ENCODE data around the gene RBPJ.

DNA sequence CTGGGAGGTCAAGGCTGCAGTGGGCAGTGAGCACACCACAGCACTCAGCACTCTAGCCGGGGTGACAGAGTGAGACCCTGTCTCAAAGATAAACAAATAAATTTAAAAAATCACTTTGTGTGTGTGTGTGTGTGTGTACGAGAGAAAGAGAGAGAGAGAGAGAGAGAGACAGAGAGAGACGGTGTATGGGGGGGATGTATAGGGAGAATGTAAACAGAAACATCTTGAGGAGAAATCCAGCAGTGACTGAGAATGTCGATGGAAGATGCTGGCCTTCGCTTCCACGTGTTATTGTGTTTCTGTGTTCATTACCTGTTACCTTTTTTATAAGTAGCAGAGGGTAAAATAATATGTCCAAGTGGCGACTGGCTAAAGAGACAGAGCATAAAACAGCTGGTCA is 23.6 kb upstream of the RBPJ start:
- TF ChIP-seq, protein P1, sequence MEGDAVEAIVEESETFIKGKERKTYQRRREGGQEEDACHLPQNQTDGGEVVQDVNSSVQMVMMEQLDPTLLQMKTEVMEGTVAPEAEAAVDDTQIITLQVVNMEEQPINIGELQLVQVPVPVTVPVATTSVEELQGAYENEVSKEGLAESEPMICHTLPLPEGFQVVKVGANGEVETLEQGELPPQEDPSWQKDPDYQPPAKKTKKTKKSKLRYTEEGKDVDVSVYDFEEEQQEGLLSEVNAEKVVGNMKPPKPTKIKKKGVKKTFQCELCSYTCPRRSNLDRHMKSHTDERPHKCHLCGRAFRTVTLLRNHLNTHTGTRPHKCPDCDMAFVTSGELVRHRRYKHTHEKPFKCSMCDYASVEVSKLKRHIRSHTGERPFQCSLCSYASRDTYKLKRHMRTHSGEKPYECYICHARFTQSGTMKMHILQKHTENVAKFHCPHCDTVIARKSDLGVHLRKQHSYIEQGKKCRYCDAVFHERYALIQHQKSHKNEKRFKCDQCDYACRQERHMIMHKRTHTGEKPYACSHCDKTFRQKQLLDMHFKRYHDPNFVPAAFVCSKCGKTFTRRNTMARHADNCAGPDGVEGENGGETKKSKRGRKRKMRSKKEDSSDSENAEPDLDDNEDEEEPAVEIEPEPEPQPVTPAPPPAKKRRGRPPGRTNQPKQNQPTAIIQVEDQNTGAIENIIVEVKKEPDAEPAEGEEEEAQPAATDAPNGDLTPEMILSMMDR (IDR thresholded peaks at IDR 0.05), result no peak
- TF ChIP-seq POLR2A (IDR thresholded peaks at IDR 0.05), result no peak
